HepG2 (cell line): ENCODE data around the gene RPLP2. TPM values are rescaled to one million over a fixed set of nuclear protein-coding genes. Genes with fewer than 3 reads are reported as not detected.
A peak's percentile ranks its signal among the peaks of the same experiment; 100 is the strongest.

Source experiments
- AGO2 ChIP-seq: fragments of 200-400 bp; formaldehyde crosslinking; optimal IDR thresholded peaks from 2 replicates; pipeline ENCODE3; 2017; ENCODE audit warnings: mild to moderate bottlenecking, low read depth, low read length, moderate library complexity
- AKAP8 ChIP-seq: sonication (generic); formaldehyde crosslinking; IDR thresholded peaks from 2 replicates; pipeline ENCODE4 v1.5.1; 2020; ENCODE audit warnings: mild to moderate bottlenecking, missing genetic modification reagents
- DR1 ChIP-seq: sonication (generic); formaldehyde crosslinking; IDR thresholded peaks from 2 replicates; pipeline ENCODE4 v1.8.0; 2021; ENCODE audit warnings: mild to moderate bottlenecking, missing genetic modification reagents, inconsistent platforms
- JARID2 ChIP-seq: sonication (generic); formaldehyde crosslinking; IDR thresholded peaks from 2 replicates; pipeline ENCODE4 v1.8.1; 2023; ENCODE audit warnings: missing genetic modification reagents, inconsistent platforms; ENCODE audit not compliant: insufficient replicate concordance
- JUN ChIP-seq: sonication (generic); formaldehyde crosslinking; IDR thresholded peaks from 2 replicates; pipeline ENCODE4 v1.4.0; 2020; ENCODE audit warnings: mild to moderate bottlenecking, missing genetic modification reagents
- KIAA2018 ChIP-seq: sonication (generic); formaldehyde crosslinking; IDR thresholded peaks from 2 replicates; pipeline ENCODE4 v1.5.0; 2020; ENCODE audit warnings: mild to moderate bottlenecking, missing genetic modification reagents, borderline replicate concordance
- MEIS1 ChIP-seq: sonication (generic); formaldehyde crosslinking; IDR thresholded peaks from 2 replicates; pipeline ENCODE4 v1.9.0; 2021; ENCODE audit warnings: mild to moderate bottlenecking, missing genetic modification reagents, moderate library complexity, borderline replicate concordance
- NAIF1 ChIP-seq: sonication (generic); formaldehyde crosslinking; IDR thresholded peaks from 2 replicates; pipeline ENCODE4 v1.5.0; 2020; ENCODE audit warnings: mild to moderate bottlenecking, missing genetic modification reagents, borderline replicate concordance
- PRDM4 ChIP-seq: sonication (generic); formaldehyde crosslinking; IDR thresholded peaks from 2 replicates; pipeline ENCODE4 v1.9.0; 2021; ENCODE audit warnings: missing genetic modification reagents, borderline replicate concordance
- PRPF4 ChIP-seq: fragments of 200-400 bp; formaldehyde crosslinking; IDR thresholded peaks from 2 replicates; pipeline ENCODE4 v1.6.1; 2016; ENCODE audit warnings: low read length, low read depth; ENCODE audit not compliant: poor library complexity, severe bottlenecking
- SP5 ChIP-seq: IDR thresholded peaks from 2 replicates; pipeline ENCODE4 v1.6.1; 2016; ENCODE audit warnings: low read depth, borderline replicate concordance
- TMF1 ChIP-seq: sonication (generic); formaldehyde crosslinking; IDR thresholded peaks from 2 replicates; pipeline ENCODE4 v1.8.1; 2022; ENCODE audit warnings: low read depth, missing genetic modification reagents
- ZNF501 ChIP-seq: sonication (generic); formaldehyde crosslinking; IDR thresholded peaks from 2 replicates; pipeline ENCODE4 v1.5.1; 2020; ENCODE audit warnings: mild to moderate bottlenecking, moderate library complexity, missing genetic modification reagents
- ZNF816 ChIP-seq: sonication (generic); formaldehyde crosslinking; IDR thresholded peaks from 2 replicates; pipeline ENCODE4 v1.8.0; 2022; ENCODE audit warnings: missing genetic modification reagents, mild to moderate bottlenecking, borderline replicate concordance
- polyA plus RNA-seq, 8 experiments: library from polyadenylated mRNA; depleted of rRNA in 3 of 8; stranded (reverse) in 7 of 8; unstranded in 1 of 8; fragments of >200 nt; fragmentation: Illumina TruSeq in 4 of 8; extraction: Trizol in 4 of 8; gene quantifications; 2 replicates each; pipeline versions ENCODE4 v1.2.1 to v1.2.3, GENCODE V29; 2011 to 2016; ENCODE audit warnings: low read depth in 4 of 8, missing spikeins in 1 of 8, mixed read lengths in 1 of 8; ENCODE audit not compliant: insufficient read depth in 1 of 8
- total RNA-seq, 5 experiments: library from RNA; depleted of rRNA; stranded (reverse); fragments of >200 nt; fragmentation: Illumina TruSeq; extraction: Trizol; gene quantifications; 2 replicates each; pipeline ENCODE4 v1.2.3, GENCODE V29; 2016; ENCODE audit warnings: low read depth in 1 of 5

The RPLP2 gene
- total and polyA plus RNA-seq, 2 of the 13 experiments (the other 11 are each of a cell fraction or from before 2014, with no cell fraction given) = 978 to 2,106 TPM

GRCh38 chr11:837189-837989 lies 27.6 kb downstream of the RPLP2 start (continued):
- TF ChIP-seq JARID2 (CRISPR knock-in tag) (no peak), DR1 (CRISPR knock-in tag) (0 out of 2 replicates have a peak, but pooled peaks have one; percentile 26), TMF1 (CRISPR knock-in tag) (no peak), MEIS1 (no peak), NAIF1 (CRISPR knock-in tag) (no peak), AKAP8 (peak; percentile 81), JUN (CRISPR knock-in tag) (no peak), ZNF501 (CRISPR knock-in tag) (no peak), KIAA2018 (no peak), SP5 (CRISPR knock-in tag) (no peak), AGO2 (peak; percentile 97), ZNF816 (CRISPR knock-in tag) (no peak), PRPF4 (no peak), PRDM4 (CRISPR knock-in tag) (no peak)
